ENCODE results near the gene MRPL57.
"Not testable (repeated sequence)": the region's sequence is repeated elsewhere in the genome, so short reads cannot be mapped to it uniquely, and the experiment has no call there.

MRPL57 gene

GRCh38 chr13:21219036-21219381 lies 42.6 kb downstream of the MRPL57 start:
- no CpG with 5 or more reads among the region's 3 CpGs for WGBS (ENCODE audit: extremely low coverage, insufficient coverage, insufficient read length)
- no peak for DNase-seq
- Histone ChIP-seq H3K18ac (ENCODE audit: low read length) (no peak overlapping the region), H3K9me3 (ENCODE audit: insufficient read depth, low read depth, low read length) (no peaks in the 10 kb centered on the region), H3K27me3 (ENCODE audit: insufficient read depth, low read length) (no peaks in the 10 kb centered on the region), H3K36me3 (ENCODE audit: control insufficient read depth in 1 of 2, insufficient read depth in 2 of 2, low read length in 2 of 2) (no peaks in the 10 kb centered on the region), H3K4me3 (ENCODE audit: low read depth, low read length) (no peak overlapping the region), H3K79me1 (ENCODE audit: low read length) (no peaks in the 10 kb centered on the region), H3K79me2 (ENCODE audit: control insufficient read depth, insufficient read depth, low read length, poor library complexity) (no peaks in the 10 kb centered on the region), H2AK5ac (ENCODE audit: low read length) (no peak overlapping the region), H4K91ac (ENCODE audit: low read depth, low read length) (no peak overlapping the region), H3K4ac (ENCODE audit: low read depth, low read length) (no peak overlapping the region), H3K9ac (ENCODE audit: low read length) (no peak overlapping the region), H3K4me1 (ENCODE audit: control insufficient read depth in 1 of 2, insufficient read depth in 2 of 2, low read length in 2 of 2) (no peaks in the 10 kb centered on the region), H4K8ac (ENCODE audit: low read depth, low read length) (no peak overlapping the region), H3K4me2 (ENCODE audit: low read length) (no peak overlapping the region), H4K12ac (ENCODE audit: low read depth, low read length) (no peak overlapping the region), H2BK120ac (ENCODE audit: insufficient read depth, low read length, poor library complexity) (no peak overlapping the region), H3K23ac (ENCODE audit: low read length) (no peak overlapping the region), H2AFZ (ENCODE audit: insufficient read depth, low read length, poor library complexity) (no peak overlapping the region), H2BK5ac (ENCODE audit: low read depth, low read length, poor library complexity) (no peak overlapping the region), H2BK12ac (ENCODE audit: low read length) (no peak overlapping the region), H3K27ac (ENCODE audit: low read depth, low read length) (no peak overlapping the region), H3K14ac (ENCODE audit: low read length) (no peak overlapping the region)

- H2BK5ac ChIP-seq (ENCODE audit: low read depth, low read length, poor library complexity); H3K79me1 ChIP-seq (ENCODE audit: low read length); H2AK5ac ChIP-seq (ENCODE audit: low read length); H4K12ac ChIP-seq (ENCODE audit: low read depth, low read length); H4K91ac ChIP-seq (ENCODE audit: low read depth, low read length); H3K36me3 ChIP-seq (ENCODE audit: control insufficient read depth in 1 of 2, insufficient read depth in 2 of 2, low read length in 2 of 2); H3K18ac ChIP-seq (ENCODE audit: low read length); H2BK120ac ChIP-seq (ENCODE audit: insufficient read depth, low read length, poor library complexity); H3K9ac ChIP-seq (ENCODE audit: low read length); H3K14ac ChIP-seq (ENCODE audit: low read length); H3K4ac ChIP-seq (ENCODE audit: low read depth, low read length); H4K8ac ChIP-seq (ENCODE audit: low read depth, low read length); H3K27me3 ChIP-seq (ENCODE audit: insufficient read depth, low read length); H2BK12ac ChIP-seq (ENCODE audit: low read length); H3K27ac ChIP-seq (ENCODE audit: low read depth, low read length); DNase-seq; H3K4me3 ChIP-seq (ENCODE audit: low read depth, low read length); H3K4me2 ChIP-seq (ENCODE audit: low read length); H3K4me1 ChIP-seq (ENCODE audit: control insufficient read depth in 1 of 2, insufficient read depth in 2 of 2, low read length in 2 of 2); H3K79me2 ChIP-seq (ENCODE audit: control insufficient read depth, insufficient read depth, low read length, poor library complexity); H3K9me3 ChIP-seq (ENCODE audit: insufficient read depth, low read depth, low read length); H3K23ac ChIP-seq (ENCODE audit: low read length); H2AFZ ChIP-seq (ENCODE audit: insufficient read depth, low read length, poor library complexity): not testable (repeated sequence)
- WGBS (ENCODE audit: extremely low coverage, insufficient coverage, insufficient read length): no CpG with 5 or more reads among the region's 3 CpGs
These were observed 43.3 kb downstream of the MRPL57 start for GRCh38 chr13:21219716-21220115.

DNA sequence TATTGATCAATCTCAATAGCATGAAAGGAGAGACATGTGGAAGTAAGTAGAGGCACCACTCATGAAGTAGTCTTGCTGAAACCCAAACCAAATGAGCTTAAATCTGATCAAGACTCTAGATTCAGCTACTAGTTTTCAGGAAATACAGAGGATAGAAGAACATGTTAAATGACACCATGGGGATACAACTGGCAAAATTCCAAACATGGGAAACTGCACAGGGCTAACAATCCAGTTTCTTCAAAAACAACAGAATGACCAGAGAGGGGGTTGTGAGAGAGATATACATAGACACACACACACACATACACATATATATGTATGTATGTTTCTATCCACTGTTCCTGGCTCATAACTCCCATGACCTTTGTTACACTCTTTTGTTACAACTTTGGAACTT lies 44.8 kb downstream of the MRPL57 start:
- no peak overlapping the region for H2BK12ac ChIP-seq (ENCODE audit: low read length)
- H2BK120ac ChIP-seq (ENCODE audit: insufficient read depth, low read length, poor library complexity): no peak overlapping the region
- no peak overlapping the region for H3K9ac ChIP-seq (ENCODE audit: low read length)
- H3K9me3 ChIP-seq (ENCODE audit: insufficient read depth, low read depth, low read length): no peaks in the 10 kb centered on the region
- no peaks in the 10 kb centered on the region for H3K79me2 ChIP-seq (ENCODE audit: control insufficient read depth, insufficient read depth, low read length, poor library complexity)
- no peak for DNase-seq
- H3K4me2 ChIP-seq (ENCODE audit: low read length): no peak overlapping the region
- no peak overlapping the region for H3K27ac ChIP-seq (ENCODE audit: low read depth, low read length)
- no peak overlapping the region for H4K91ac ChIP-seq (ENCODE audit: low read depth, low read length)
- H2BK5ac ChIP-seq (ENCODE audit: low read depth, low read length, poor library complexity): no peak overlapping the region
- H3K36me3 ChIP-seq (ENCODE audit: control insufficient read depth in 1 of 2, insufficient read depth in 2 of 2, low read length in 2 of 2): no peaks in the 10 kb centered on the region
- no peak overlapping the region for H3K14ac ChIP-seq (ENCODE audit: low read length)
- no peak overlapping the region for H4K8ac ChIP-seq (ENCODE audit: low read depth, low read length)
- H3K79me1 ChIP-seq (ENCODE audit: low read length): no peaks in the 10 kb centered on the region
- no peak overlapping the region for H4K12ac ChIP-seq (ENCODE audit: low read depth, low read length)
- H3K18ac ChIP-seq (ENCODE audit: low read length): no peak overlapping the region
- H2AFZ ChIP-seq (ENCODE audit: insufficient read depth, low read length, poor library complexity): no peak overlapping the region
- no peaks in the 10 kb centered on the region for H3K27me3 ChIP-seq (ENCODE audit: insufficient read depth, low read length)
- H3K4ac ChIP-seq (ENCODE audit: low read depth, low read length): no peak overlapping the region
- no peak overlapping the region for H2AK5ac ChIP-seq (ENCODE audit: low read length)
- no peak overlapping the region for H3K23ac ChIP-seq (ENCODE audit: low read length)
- no peaks in the 10 kb centered on the region for H3K4me1 ChIP-seq (ENCODE audit: control insufficient read depth in 1 of 2, insufficient read depth in 2 of 2, low read length in 2 of 2)
- H3K4me3 ChIP-seq (ENCODE audit: low read depth, low read length): no peak overlapping the region

DNA sequence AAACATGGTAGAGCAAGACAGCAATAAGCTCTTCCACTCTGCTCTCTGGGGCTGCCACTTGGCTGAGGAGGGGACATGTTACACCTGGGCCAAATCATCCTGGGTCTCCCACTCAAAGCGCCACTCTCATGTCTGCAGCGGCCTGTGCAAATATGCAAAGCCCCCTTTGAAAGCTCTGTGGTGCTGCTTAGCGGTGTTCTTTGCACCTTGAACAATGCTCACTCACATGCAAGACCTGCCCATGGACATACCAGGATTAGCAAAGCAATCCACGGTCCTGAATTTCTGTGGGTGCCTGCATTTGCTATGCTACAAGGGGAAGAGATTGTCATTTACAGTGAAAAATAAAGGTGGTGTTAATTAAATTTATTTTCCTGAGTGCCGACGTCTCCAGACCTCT lies 48.6 kb downstream of the MRPL57 start:
- H3K27me3 ChIP-seq (ENCODE audit: insufficient read depth, low read length): no peaks in the 10 kb centered on the region
- H3K4me3 ChIP-seq (ENCODE audit: low read depth, low read length): no peak overlapping the region
- no peak overlapping the region for H2AK5ac ChIP-seq (ENCODE audit: low read length)
- no peaks in the 10 kb centered on the region for H3K36me3 ChIP-seq (ENCODE audit: control insufficient read depth in 1 of 2, insufficient read depth in 2 of 2, low read length in 2 of 2)
- no peaks in the 10 kb centered on the region for H3K9me3 ChIP-seq (ENCODE audit: insufficient read depth, low read depth, low read length)
- no peak overlapping the region for H3K18ac ChIP-seq (ENCODE audit: low read length)
- H3K14ac ChIP-seq (ENCODE audit: low read length): no peak overlapping the region
- H3K23ac ChIP-seq (ENCODE audit: low read length): no peak overlapping the region
- H3K4me2 ChIP-seq (ENCODE audit: low read length): no peak overlapping the region
- H2BK12ac ChIP-seq (ENCODE audit: low read length): no peak overlapping the region
- no peaks in the 10 kb centered on the region for H3K79me1 ChIP-seq (ENCODE audit: low read length)
- no peak overlapping the region for H3K27ac ChIP-seq (ENCODE audit: low read depth, low read length)
- H3K79me2 ChIP-seq (ENCODE audit: control insufficient read depth, insufficient read depth, low read length, poor library complexity): no peaks in the 10 kb centered on the region
- no peak overlapping the region for H3K4ac ChIP-seq (ENCODE audit: low read depth, low read length)
- no CpG with 5 or more reads among the region's 6 CpGs for WGBS (ENCODE audit: extremely low coverage, insufficient coverage, insufficient read length)
- H2BK120ac ChIP-seq (ENCODE audit: insufficient read depth, low read length, poor library complexity): no peak overlapping the region
- H4K8ac ChIP-seq (ENCODE audit: low read depth, low read length): no peak overlapping the region
- no peaks in the 10 kb centered on the region for H3K4me1 ChIP-seq (ENCODE audit: control insufficient read depth in 1 of 2, insufficient read depth in 2 of 2, low read length in 2 of 2)
- H2BK5ac ChIP-seq (ENCODE audit: low read depth, low read length, poor library complexity): no peak overlapping the region
- H4K91ac ChIP-seq (ENCODE audit: low read depth, low read length): no peak overlapping the region
- no peak for DNase-seq
- H2AFZ ChIP-seq (ENCODE audit: insufficient read depth, low read length, poor library complexity): no peak overlapping the region
- no peak overlapping the region for H3K9ac ChIP-seq (ENCODE audit: low read length)
- H4K12ac ChIP-seq (ENCODE audit: low read depth, low read length): no peak overlapping the region

All from trophoblast cell (in vitro differentiated cells and primary cell).